WTC11 (cell line): ENCODE measurements around the gene AGR2. TPM values are rescaled to one million over a fixed set of nuclear protein-coding genes. Genes with fewer than 3 reads are reported as not detected.

Source experiments
- ATAC-seq: fragments of 200-7000 bp; cut with Tn5 transposase; 2 replicates; pipeline ENCODE4 v1.10.0; 2021; ENCODE audit warnings: mild to moderate bottlenecking, moderate library complexity
- CTCF ChIA-PET: fragments of 300-600 bp; sonication (Branson Sonifier 250); formaldehyde crosslinking; loops from one replicate; lab custom pipeline; 2021; ENCODE audit warnings: antibody characterized with exemption; lab: Charles Lee
- POLR2A ChIA-PET: fragments of 350-600 bp; sonication (Branson Sonifier 250); formaldehyde crosslinking; loops from one replicate; lab custom pipeline; 2021; ENCODE audit warnings: antibody characterized with exemption; lab: Charles Lee
- DNase-seq: peaks from one replicate; pipeline ENCODE4 v3.0.0; 2021; ENCODE audit warnings: low spot score
- H3K27ac Mint-ChIP-seq: 2 replicates; pipeline ENCODE4 v1.8.0; 2021; ENCODE audit warnings: mixed read lengths
- H3K27me3 Mint-ChIP-seq: 2 replicates; pipeline ENCODE4 v1.8.0; 2021; ENCODE audit warnings: low read depth, mild to moderate bottlenecking, moderate library complexity, mixed read lengths
- H3K36me3 Mint-ChIP-seq: 2 replicates; pipeline ENCODE4 v1.8.0; 2021; ENCODE audit warnings: mixed read lengths
- H3K4me1 Mint-ChIP-seq: 2 replicates; pipeline ENCODE4 v1.8.0; 2022; ENCODE audit warnings: mixed read lengths
- H3K4me3 Mint-ChIP-seq: 2 replicates; pipeline ENCODE4 v1.8.0; 2021; ENCODE audit warnings: mild to moderate bottlenecking, moderate library complexity, mixed read lengths
- H3K9me3 Mint-ChIP-seq: 2 replicates; pipeline ENCODE4 v1.8.0; 2021; ENCODE audit warnings: mixed read lengths
- ATF1 ChIP-seq: sonication (generic); formaldehyde crosslinking; IDR thresholded peaks from 2 replicates; pipeline ENCODE4 v1.8.1; 2023; ENCODE audit warnings: mild to moderate bottlenecking, moderate library complexity, missing genetic modification reagents
- ATF6 ChIP-seq: sonication (generic); formaldehyde crosslinking; IDR thresholded peaks from 2 replicates; pipeline ENCODE4 v1.8.1; 2023; ENCODE audit warnings: mild to moderate bottlenecking, missing genetic modification reagents
- FOXK1 ChIP-seq: sonication (generic); formaldehyde crosslinking; IDR thresholded peaks from 2 replicates; pipeline ENCODE4 v1.8.0; 2022; ENCODE audit warnings: mild to moderate bottlenecking, moderate library complexity, missing genetic modification reagents
- FOXP1 ChIP-seq: sonication (generic); formaldehyde crosslinking; IDR thresholded peaks from 2 replicates; pipeline ENCODE4 v1.8.0; 2022; ENCODE audit warnings: missing genetic modification reagents, mild to moderate bottlenecking, moderate library complexity, borderline replicate concordance
- HMGXB4 ChIP-seq: sonication (generic); formaldehyde crosslinking; IDR thresholded peaks from 2 replicates; pipeline ENCODE4 v1.8.1; 2023; ENCODE audit warnings: mild to moderate bottlenecking, moderate library complexity, missing genetic modification reagents
- IRF2 ChIP-seq: sonication (generic); formaldehyde crosslinking; IDR thresholded peaks from 2 replicates; pipeline ENCODE4 v1.8.0; 2022; ENCODE audit warnings: low read depth, missing genetic modification reagents, borderline replicate concordance
- JAZF1 ChIP-seq: fragments of 250-450 bp; sonication (Bioruptor Pico); IDR thresholded peaks from 2 replicates; pipeline ENCODE4 v1.9.0; 2021; ENCODE audit warnings: moderate library complexity, mild to moderate bottlenecking, inconsistent platforms
- OVOL2 ChIP-seq: fragments of 250-450 bp; sonication (Bioruptor Pico); IDR thresholded peaks from 2 replicates; pipeline ENCODE4 v1.9.0; 2021; ENCODE audit warnings: mild to moderate bottlenecking, borderline replicate concordance
- ZNF219 ChIP-seq: sonication (generic); formaldehyde crosslinking; IDR thresholded peaks from 2 replicates; pipeline ENCODE4 v1.8.0; 2023; ENCODE audit warnings: missing genetic modification reagents, mild to moderate bottlenecking, borderline replicate concordance
- ZNF263 ChIP-seq: sonication (generic); formaldehyde crosslinking; IDR thresholded peaks from 2 replicates; pipeline ENCODE4 v1.8.1; 2022; ENCODE audit warnings: low read depth, mild to moderate bottlenecking, moderate library complexity, missing genetic modification reagents
- ZNF281 ChIP-seq: sonication (generic); formaldehyde crosslinking; IDR thresholded peaks from 2 replicates; pipeline ENCODE4 v1.8.0; 2023; ENCODE audit warnings: mild to moderate bottlenecking, missing genetic modification reagents
- ZNF532 ChIP-seq: fragments of 250-450 bp; sonication (Bioruptor Pico); IDR thresholded peaks from 2 replicates; pipeline ENCODE4 v1.9.0; 2021; ENCODE audit warnings: mild to moderate bottlenecking, borderline replicate concordance
- total RNA-seq: library from RNA; stranded (reverse); gene quantifications from 3 replicates; pipeline ENCODE4 v1.2.3, GENCODE V29; 2021
- TF ChIP-seq, protein P1 (sequence below): fragments of 250-450 bp; sonication (Bioruptor Pico); IDR thresholded peaks from 2 replicates; pipeline ENCODE4 v1.9.0; 2021; ENCODE audit warnings: moderate library complexity, mild to moderate bottlenecking, inconsistent platforms, borderline replicate concordance
- TF ChIP-seq, protein P2 (sequence below): fragments of 250-450 bp; sonication (Bioruptor Pico); IDR thresholded peaks from 2 replicates; pipeline ENCODE4 v1.9.0; 2021; ENCODE audit warnings: mild to moderate bottlenecking
- TF ChIP-seq, protein P3 (sequence below): sonication (generic); formaldehyde crosslinking; IDR thresholded peaks from 2 replicates; pipeline ENCODE4 v1.8.1; 2022; ENCODE audit warnings: low read depth, missing genetic modification reagents, borderline replicate concordance

AGR2 gene
- total RNA-seq, 1 experiment from 2014 or later: 1.6 TPM

DNA sequence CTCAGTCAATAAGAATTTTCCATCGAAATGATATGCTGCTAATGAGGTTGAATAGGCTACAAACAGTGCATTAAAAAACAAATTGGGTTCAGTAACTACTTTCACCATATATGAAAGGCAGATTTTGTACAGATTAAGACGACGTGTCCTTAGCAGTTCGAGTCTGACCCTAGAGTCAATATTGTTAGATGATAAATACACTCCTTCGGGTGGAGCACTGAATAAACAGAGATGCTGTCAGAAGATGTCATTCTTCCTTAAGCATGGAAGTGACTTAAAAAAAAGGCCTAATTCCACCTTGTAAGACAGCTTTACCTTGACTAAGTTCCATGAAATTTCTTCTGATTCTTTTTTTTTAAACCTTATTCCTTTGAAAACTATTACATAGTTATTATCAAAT is 5.8 kb upstream of the AGR2 start (continued):
- TF ChIP-seq FOXK1 (no peak), ZNF263 (CRISPR knock-in tag) (no peak), ZNF281 (CRISPR knock-in tag) (no peak), ZNF532 (CRISPR knock-in tag) (no peak)

- ATAC-seq: no peak
- ChIA-PET CTCF (no interaction called here), POLR2A (no interaction called here)
- no peaks in the 10 kb centered on the region for H3K36me3 Mint-ChIP-seq
- H3K27me3 Mint-ChIP-seq: no peaks in the 10 kb centered on the region
- H3K9me3 Mint-ChIP-seq: no peaks in the 10 kb centered on the region
- TF ChIP-seq, protein P1, sequence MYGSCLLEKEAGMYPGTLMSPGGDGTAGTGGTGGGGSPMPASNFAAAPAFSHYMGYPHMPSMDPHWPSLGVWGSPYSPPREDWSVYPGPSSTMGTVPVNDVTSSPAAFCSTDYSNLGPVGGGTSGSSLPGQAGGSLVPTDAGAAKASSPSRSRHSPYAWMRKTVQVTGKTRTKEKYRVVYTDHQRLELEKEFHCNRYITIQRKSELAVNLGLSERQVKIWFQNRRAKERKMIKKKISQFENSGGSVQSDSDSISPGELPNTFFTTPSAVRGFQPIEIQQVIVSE (CRISPR knock-in tag): no peak
- no peak for TF ChIP-seq JAZF1 (CRISPR knock-in tag)
- TF ChIP-seq, protein P2, sequence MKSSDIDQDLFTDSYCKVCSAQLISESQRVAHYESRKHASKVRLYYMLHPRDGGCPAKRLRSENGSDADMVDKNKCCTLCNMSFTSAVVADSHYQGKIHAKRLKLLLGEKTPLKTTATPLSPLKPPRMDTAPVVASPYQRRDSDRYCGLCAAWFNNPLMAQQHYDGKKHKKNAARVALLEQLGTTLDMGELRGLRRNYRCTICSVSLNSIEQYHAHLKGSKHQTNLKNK (CRISPR knock-in tag): no peak
- TF ChIP-seq FOXP1 (CRISPR knock-in tag): no peak
- no peak for TF ChIP-seq HMGXB4 (CRISPR knock-in tag)
- TF ChIP-seq ATF6 (CRISPR knock-in tag): no peak
- TF ChIP-seq, protein P3, sequence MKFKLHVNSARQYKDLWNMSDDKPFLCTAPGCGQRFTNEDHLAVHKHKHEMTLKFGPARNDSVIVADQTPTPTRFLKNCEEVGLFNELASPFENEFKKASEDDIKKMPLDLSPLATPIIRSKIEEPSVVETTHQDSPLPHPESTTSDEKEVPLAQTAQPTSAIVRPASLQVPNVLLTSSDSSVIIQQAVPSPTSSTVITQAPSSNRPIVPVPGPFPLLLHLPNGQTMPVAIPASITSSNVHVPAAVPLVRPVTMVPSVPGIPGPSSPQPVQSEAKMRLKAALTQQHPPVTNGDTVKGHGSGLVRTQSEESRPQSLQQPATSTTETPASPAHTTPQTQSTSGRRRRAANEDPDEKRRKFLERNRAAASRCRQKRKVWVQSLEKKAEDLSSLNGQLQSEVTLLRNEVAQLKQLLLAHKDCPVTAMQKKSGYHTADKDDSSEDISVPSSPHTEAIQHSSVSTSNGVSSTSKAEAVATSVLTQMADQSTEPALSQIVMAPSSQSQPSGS (CRISPR knock-in tag): no peak
- TF ChIP-seq OVOL2 (CRISPR knock-in tag): no peak
- no peak for TF ChIP-seq ATF1
- TF ChIP-seq IRF2 (CRISPR knock-in tag): no peak
- TF ChIP-seq ZNF219 (CRISPR knock-in tag): no peak
- H3K27ac Mint-ChIP-seq: no peak overlapping the region
- H3K4me3 Mint-ChIP-seq: no peak overlapping the region
- no peak for DNase-seq
- peaks cover 6% of the 10 kb centered on the region for H3K4me1 Mint-ChIP-seq
Measured at GRCh38 chr7:16810112-16810511, 5.3 kb upstream of the AGR2 start.
